Stimulated activated naive B cell treated with anti-CD40 and anti-IgM and Interleukin-4, amounts not matched to agents 10 μg/mL and 1 μg/mL and 100 μg/mL, for 72 hours (primary cell): ENCODE measurements around the gene PLK5.

Experiments used
- ATAC-seq, 2 donors: fragments of 150-1000 bp; cut with Tn5 transposase; replicated peaks; 2 replicates each; pipeline ENCODE4 v1.10.0; 2021; ENCODE audit warnings: moderate library complexity in 1 of 2
- DNase-seq: peaks from one replicate; pipeline ENCODE4 v3.0.0; 2021
- H3K27ac Mint-ChIP-seq: one replicate; pipeline ENCODE4 v1.8.0; 2022; ENCODE audit warnings: mild to moderate bottlenecking, mixed read lengths
- H3K27me3 Mint-ChIP-seq, 2 donors: one replicate each; pipeline ENCODE4 v1.8.0; 2022; ENCODE audit warnings: mixed read lengths in 2 of 2
- H3K36me3 Mint-ChIP-seq, 2 donors: one replicate each; pipeline ENCODE4 v1.8.0; 2022; ENCODE audit warnings: mixed read lengths in 2 of 2, mild to moderate bottlenecking in 1 of 2
- H3K4me1 Mint-ChIP-seq, 2 donors: one replicate each; pipeline ENCODE4 v1.8.0; 2022; ENCODE audit warnings: mixed read lengths in 2 of 2, mild to moderate bottlenecking in 1 of 2
- H3K4me3 Mint-ChIP-seq, 2 donors: one replicate each; pipeline ENCODE4 v1.8.0; 2022; ENCODE audit warnings: mild to moderate bottlenecking in 2 of 2, mixed read lengths in 2 of 2, moderate library complexity in 1 of 2
- H3K9me3 Mint-ChIP-seq, 2 donors: one replicate each; pipeline ENCODE4 v1.8.0; 2022; ENCODE audit warnings: mixed read lengths in 2 of 2, mild to moderate bottlenecking in 1 of 2

The PLK5 gene

DNA sequence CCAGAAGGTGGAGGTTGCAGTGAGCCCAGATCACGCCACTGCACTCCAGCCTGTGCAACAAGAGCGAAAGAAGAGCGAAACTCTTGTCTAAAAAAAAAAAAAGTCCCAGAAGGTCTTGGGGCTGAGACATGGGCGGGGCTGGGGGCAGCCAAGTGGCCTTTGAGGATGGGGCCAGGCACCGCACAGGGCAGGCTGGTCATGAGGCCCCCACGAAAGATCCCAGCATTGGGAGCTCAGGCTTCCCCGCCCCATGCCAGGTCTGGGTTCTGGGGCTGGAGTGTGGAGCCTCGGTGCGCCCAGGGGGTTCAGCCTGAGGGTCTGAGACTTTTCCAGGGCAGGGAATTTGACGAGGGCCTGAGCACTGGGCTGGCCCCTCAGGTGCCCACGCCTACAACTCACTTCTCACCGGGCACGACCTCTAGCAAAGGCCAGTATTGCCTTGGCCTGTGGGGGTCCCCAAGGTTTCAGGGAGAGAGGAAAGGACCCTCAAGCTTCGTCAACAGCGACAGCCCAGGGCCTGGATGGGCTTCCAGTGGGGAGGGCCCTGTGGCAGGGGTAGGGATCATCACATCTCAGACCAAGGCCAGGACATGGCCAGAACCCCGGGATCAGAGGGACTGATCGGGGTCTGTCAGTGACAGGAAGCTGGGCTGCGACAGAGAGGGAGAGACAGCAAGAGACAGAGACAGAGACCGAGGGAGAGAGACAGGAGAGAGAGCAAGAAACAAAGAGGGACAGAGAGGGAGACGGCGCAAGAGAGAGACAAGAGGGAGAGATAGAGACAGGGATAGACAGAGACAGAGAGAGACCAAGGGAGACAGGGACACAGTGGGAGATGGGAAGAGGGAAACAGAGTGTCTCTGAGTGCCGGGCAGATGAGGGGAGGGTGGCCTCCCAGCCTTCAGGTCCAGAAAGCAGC is 51.7 kb downstream of the PLK5 start:
- ATAC-seq (peak; percentile 21 to 32), DNase-seq (no peak)
- Mint-ChIP-seq H3K9me3 (no peaks in the 10 kb centered on the region), H3K27ac (peak overlapping the region; percentile 1), H3K4me3 (peak overlapping the region in 1 of 2 donors; percentile 5), H3K36me3 (peaks cover 19 to 42% of the 10 kb centered on the region in 2 donors), H3K27me3 (peaks cover under 1 to 1% of the 10 kb centered on the region in 2 donors), H3K4me1 (peaks cover 7 to 17% of the 10 kb centered on the region in 2 donors)

GRCh38 chr19:1576242-1577089 is 52.6 kb downstream of the PLK5 start:
- DNase-seq (no peak), ATAC-seq (peak; percentile 6 to 25)
- Mint-ChIP-seq H3K4me1 (peaks cover 7 to 17% of the 10 kb centered on the region in 2 donors), H3K4me3 (no peak overlapping the region), H3K27ac (peak overlapping the region; percentile 1), H3K9me3 (no peaks in the 10 kb centered on the region), H3K27me3 (no peaks in the 10 kb centered on the region), H3K36me3 (peaks cover 23 to 44% of the 10 kb centered on the region in 2 donors)

DNA sequence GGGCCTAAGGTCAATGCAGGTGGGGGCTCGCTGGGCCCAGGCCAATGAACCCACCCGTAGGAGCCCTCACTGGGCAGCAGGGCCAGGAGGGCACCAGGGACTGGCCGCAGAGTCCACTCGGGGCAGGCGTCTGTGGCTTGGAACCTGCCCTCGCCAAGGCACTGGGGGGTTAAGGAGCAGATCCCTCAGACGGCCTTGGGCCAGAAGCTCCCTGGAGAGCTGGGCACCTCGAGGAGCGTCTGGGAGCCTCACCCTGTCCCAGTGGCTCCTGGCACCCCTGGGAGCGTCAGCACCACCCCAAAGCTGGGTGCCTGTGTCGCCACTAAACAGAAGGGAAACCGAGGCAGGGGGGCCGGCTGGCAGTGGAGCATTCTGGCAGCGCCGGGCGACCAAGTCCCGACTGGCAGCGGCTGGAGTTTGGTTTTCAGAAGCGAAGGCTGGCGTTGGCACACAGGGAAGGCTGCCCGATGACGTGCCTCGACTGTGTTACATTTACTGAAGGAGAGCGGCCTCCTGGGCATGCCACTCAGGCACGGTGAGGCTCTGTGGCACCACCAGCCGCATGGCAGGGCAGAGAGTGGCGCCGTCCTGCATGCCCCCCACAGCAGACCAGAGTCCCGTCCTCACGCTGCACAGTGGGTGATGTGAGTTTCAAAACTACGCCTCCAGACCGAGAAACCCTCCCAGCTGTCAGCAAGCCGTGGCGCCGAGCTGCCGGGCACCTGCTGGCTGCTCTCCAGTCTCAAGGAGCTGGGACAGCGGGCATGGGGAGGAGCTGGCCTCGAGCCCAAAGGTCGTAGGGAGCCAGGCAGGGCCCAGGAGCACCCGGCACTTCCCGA is 53.4 kb downstream of the PLK5 start:
- H3K9me3 Mint-ChIP-seq, result no peaks in the 10 kb centered on the region
- no peak overlapping the region for H3K4me3 Mint-ChIP-seq
- H3K36me3 Mint-ChIP-seq, result peaks cover 26 to 46% of the 10 kb centered on the region in 2 donors
- H3K27me3 Mint-ChIP-seq, result no peaks in the 10 kb centered on the region
- H3K4me1 Mint-ChIP-seq, result peaks cover 7 to 17% of the 10 kb centered on the region in 2 donors
- ATAC-seq (no peak), DNase-seq (no peak)
- H3K27ac Mint-ChIP-seq, result no peak overlapping the region

- no peaks in the 10 kb centered on the region for H3K9me3 Mint-ChIP-seq
- no peak overlapping the region for H3K4me3 Mint-ChIP-seq
- peaks cover 7 to 17% of the 10 kb centered on the region in 2 donors for H3K4me1 Mint-ChIP-seq
- H3K27me3 Mint-ChIP-seq, result no peaks in the 10 kb centered on the region
- H3K27ac Mint-ChIP-seq, result no peak overlapping the region
- no peak for ATAC-seq
- peaks cover 33 to 51% of the 10 kb centered on the region in 2 donors for H3K36me3 Mint-ChIP-seq
- no peak for DNase-seq
Measured at GRCh38 chr19:1577929-1578618, 54.2 kb downstream of the PLK5 start.

DNA sequence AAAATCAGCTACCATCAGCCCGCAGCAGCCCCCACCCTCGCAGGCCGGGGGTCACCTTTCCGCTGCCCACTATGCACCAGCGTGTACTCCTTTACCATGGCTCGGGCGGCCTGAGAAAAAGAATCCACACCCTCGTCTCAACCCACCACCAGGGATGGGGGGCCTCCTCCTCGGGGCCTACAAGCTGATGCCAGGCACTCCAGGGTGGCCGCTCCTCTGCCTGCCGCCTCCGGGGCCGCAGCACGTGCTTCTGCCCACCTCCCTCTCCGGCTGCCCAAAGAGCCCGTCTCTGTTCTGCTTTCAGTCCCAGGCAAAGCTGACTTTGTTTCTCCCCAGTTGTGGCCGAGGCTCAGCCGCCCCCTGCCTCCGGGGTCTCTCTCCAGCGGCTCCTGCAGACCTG is 55.3 kb downstream of the PLK5 start:
- Mint-ChIP-seq H3K36me3 (peaks cover 32 to 47% of the 10 kb centered on the region in 2 donors), H3K27me3 (no peaks in the 10 kb centered on the region), H3K9me3 (no peaks in the 10 kb centered on the region), H3K4me3 (no peak overlapping the region), H3K4me1 (peaks cover 5 to 17% of the 10 kb centered on the region in 2 donors), H3K27ac (no peak overlapping the region)
- no peak for ATAC-seq
- no peak for DNase-seq

DNA sequence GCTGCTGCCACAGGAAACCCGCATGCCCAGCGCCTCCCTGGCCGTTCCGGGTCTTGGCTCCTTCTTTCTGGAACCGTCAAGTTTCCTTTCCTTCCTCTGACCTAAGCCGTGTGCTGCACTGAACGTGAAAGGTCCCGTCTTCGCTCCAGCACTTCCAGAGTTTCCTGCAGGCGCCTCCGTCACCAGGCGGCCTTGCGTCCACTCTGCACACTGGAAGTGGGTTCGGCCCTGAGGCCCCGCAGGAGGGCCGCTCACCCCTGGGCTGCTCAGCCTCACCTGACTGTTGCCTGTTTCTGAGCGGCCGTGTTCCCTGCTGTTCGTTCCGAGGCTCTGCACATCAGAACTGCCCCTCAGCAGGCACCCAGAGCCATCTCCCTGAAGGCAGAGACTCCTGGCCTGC is 56.5 kb downstream of the PLK5 start:
- Mint-ChIP-seq H3K27ac (no peak overlapping the region), H3K9me3 (no peaks in the 10 kb centered on the region), H3K4me3 (no peak overlapping the region), H3K27me3 (no peaks in the 10 kb centered on the region), H3K36me3 (peaks cover 37 to 49% of the 10 kb centered on the region in 2 donors), H3K4me1 (peaks cover 5 to 18% of the 10 kb centered on the region in 2 donors)
- ATAC-seq (no peak), DNase-seq (no peak)

DNA sequence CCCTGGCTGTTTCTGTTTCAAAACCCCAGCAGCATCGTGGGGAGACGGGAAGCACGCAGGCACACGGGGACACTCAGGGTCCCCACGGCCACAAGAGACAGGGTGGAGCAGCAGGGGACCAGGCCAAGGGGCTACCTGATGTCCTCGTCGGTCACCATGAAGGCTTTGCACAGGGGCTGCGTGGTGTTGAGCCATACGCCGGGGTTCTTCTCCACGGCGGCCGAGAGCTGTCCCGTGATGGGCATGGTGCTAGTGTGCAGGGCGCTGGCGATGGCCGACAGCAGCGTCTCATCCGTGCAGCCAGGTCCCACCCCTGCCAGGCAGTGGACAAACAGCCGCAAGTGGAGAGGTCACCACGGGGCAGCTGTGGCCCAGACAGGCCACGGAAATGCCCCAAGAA is 57.1 kb downstream of the PLK5 start:
- Mint-ChIP-seq H3K27ac (no peak overlapping the region), H3K9me3 (no peaks in the 10 kb centered on the region), H3K36me3 (peaks cover 37 to 51% of the 10 kb centered on the region in 2 donors), H3K4me1 (peaks cover 3 to 18% of the 10 kb centered on the region in 2 donors), H3K4me3 (no peak overlapping the region), H3K27me3 (no peaks in the 10 kb centered on the region)
- ATAC-seq, result no peak
- no peak for DNase-seq

GRCh38 chr19:1582201-1582600 is 58.3 kb downstream of the PLK5 start:
- ATAC-seq (no peak), DNase-seq (no peak)
- no peak overlapping the region for H3K27ac Mint-ChIP-seq
- H3K9me3 Mint-ChIP-seq, result no peaks in the 10 kb centered on the region
- no peak overlapping the region for H3K4me3 Mint-ChIP-seq
- peaks cover 3 to 16% of the 10 kb centered on the region in 2 donors for H3K4me1 Mint-ChIP-seq
- H3K36me3 Mint-ChIP-seq, result peaks cover 36 to 48% of the 10 kb centered on the region in 2 donors
- H3K27me3 Mint-ChIP-seq, result no peaks in the 10 kb centered on the region

- H3K9me3 Mint-ChIP-seq, result no peaks in the 10 kb centered on the region
- H3K27me3 Mint-ChIP-seq, result no peaks in the 10 kb centered on the region
- no peak overlapping the region for H3K4me3 Mint-ChIP-seq
- DNase-seq (no peak), ATAC-seq (no peak)
- peaks cover 6 to 25% of the 10 kb centered on the region in 2 donors for H3K4me1 Mint-ChIP-seq
- H3K27ac Mint-ChIP-seq, result no peak overlapping the region
- peaks cover 32 to 40% of the 10 kb centered on the region in 2 donors for H3K36me3 Mint-ChIP-seq
Measured at GRCh38 chr19:1584500-1585242, 60.8 kb downstream of the PLK5 start.

DNA sequence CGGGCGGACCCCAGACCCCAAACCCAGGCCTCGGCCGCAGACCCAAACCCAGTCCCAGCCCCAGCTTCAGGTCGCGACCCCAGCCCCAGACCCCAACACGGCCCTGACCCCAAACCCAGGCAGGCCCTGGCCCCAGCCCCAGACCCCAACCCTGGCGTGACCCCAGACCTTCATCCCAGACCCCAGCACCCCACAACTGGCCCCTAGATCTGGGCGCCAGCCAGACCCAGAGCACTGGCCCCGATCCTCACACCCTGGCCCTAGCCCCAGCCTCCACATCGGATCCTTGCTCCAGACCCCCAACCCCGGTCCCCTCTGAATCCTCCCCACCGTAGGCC is 61.3 kb downstream of the PLK5 start:
- no peaks in the 10 kb centered on the region for H3K27me3 Mint-ChIP-seq
- no peak for DNase-seq
- H3K9me3 Mint-ChIP-seq, result no peaks in the 10 kb centered on the region
- H3K27ac Mint-ChIP-seq, result peak overlapping the region; percentile 25
- no peak overlapping the region for H3K4me3 Mint-ChIP-seq
- H3K4me1 Mint-ChIP-seq, result peaks cover 7 to 30% of the 10 kb centered on the region in 2 donors
- peaks cover 29 to 37% of the 10 kb centered on the region in 2 donors for H3K36me3 Mint-ChIP-seq
- no peak for ATAC-seq
